HCT116 (cell line): Measurements from ENCODE around the gene POLA1. TPM values are rescaled to one million over a fixed set of nuclear protein-coding genes. Genes with fewer than 3 reads are reported as not detected.

Source experiments
- ATAC-seq: fragments of 200-7000 bp; cut with Tn5 transposase; 2 replicates; pipeline ENCODE4 v1.9.1; 2020; ENCODE audit warnings: mild to moderate bottlenecking, moderate library complexity
- BruUV-seq: library from RNA; stranded (reverse); fragments of 400-500 nt; replicated peaks from 2 replicates; lab custom pipeline; 2021; lab: Mats Ljungman, UMichigan
- CTCF ChIA-PET: fragments of 300-600 bp; sonication (Branson Sonifier 250); formaldehyde crosslinking; loops from one replicate; lab custom pipeline; 2021; ENCODE audit warnings: antibody characterized with exemption; lab: Charles Lee
- POLR2A ChIA-PET: fragments of 300-600, 350-600 bp; sonication (Branson Sonifier 250); formaldehyde crosslinking; loops from one replicate; lab custom pipeline; 2021; ENCODE audit warnings: antibody characterized with exemption; lab: Charles Lee
- RAD21 ChIA-PET, 2 experiments: fragments of 300-600 bp; sonication (Branson Sonifier 250); formaldehyde crosslinking; loops; one replicate each; lab custom pipeline; 2023; ENCODE audit warnings: low total read pairs in 2 of 2; ENCODE audit not compliant: uncharacterized antibody in 2 of 2, unreplicated experiment in 2 of 2, low non-redundant PET in 1 of 2; lab: Charles Lee
- DNase-seq: peaks from one replicate; pipeline ENCODE4 v3.0.0-alpha.2; 2010; ENCODE audit warnings: low read depth, low spot score
- H2AFZ ChIP-seq: fragments of 200-600 bp; shearing (Covaris generic), sonication (generic); 2 replicates; pipeline ENCODE4 v1.6.1; 2017; ENCODE audit warnings: low read depth, mixed run types, mixed read lengths, antibody characterized with exemption, low read length; ENCODE audit not compliant: poor library complexity, severe bottlenecking
- H3K27ac ChIP-seq: 2 replicates; pipeline ENCODE4 v1.5.1; 2012; ENCODE audit warnings: low read depth, low read length
- H3K27me3 ChIP-seq: fragments of 200-600 bp; sonication (generic); 2 replicates; pipeline ENCODE4 v1.6.1; 2016; ENCODE audit warnings: mixed run types, low read length, mixed read lengths; ENCODE audit not compliant: insufficient read depth
- H3K36me3 ChIP-seq, 2 experiments: fragments of 200-500 bp in 1 of 2; fragments of 200-600 bp in 1 of 2; sonication (Bioruptor generic) in 1 of 2; sonication (generic) in 1 of 2; 2 replicates each; pipeline versions ENCODE4 v1.5.1 to v1.6.1; 2014 to 2016; ENCODE audit warnings: low read length in 2 of 2, inconsistent platforms in 1 of 2, mixed read lengths in 1 of 2, mixed run types in 1 of 2; ENCODE audit not compliant: insufficient read depth in 2 of 2, control insufficient read depth in 1 of 2
- H3K4me1 ChIP-seq, 2 experiments: fragments of 200-600 bp in 1 of 2; sonication (generic) in 1 of 2; 2 replicates each; pipeline versions ENCODE4 v1.5.1 to v1.6.1; 2012 to 2017; ENCODE audit warnings: low read length in 2 of 2, inconsistent platforms in 1 of 2, mild to moderate bottlenecking in 1 of 2, mixed read lengths in 1 of 2, mixed run types in 1 of 2, moderate library complexity in 1 of 2; ENCODE audit not compliant: insufficient read depth in 2 of 2, control insufficient read depth in 1 of 2
- H3K4me2 ChIP-seq: fragments of 200-600 bp; sonication (generic); 2 replicates; pipeline ENCODE4 v1.6.1; 2017; ENCODE audit warnings: mixed run types, low read length, mixed read lengths
- H3K4me3 ChIP-seq, 2 experiments: fragments of 200-600 bp in 1 of 2; sonication (generic) in 1 of 2; replicated peaks in 1 of 2; 2 replicates each; pipeline ENCODE4 v1.5.1; 2011 to 2016; ENCODE audit warnings: low read length in 2 of 2, control low read depth in 1 of 2, low read depth in 1 of 2, mild to moderate bottlenecking in 1 of 2, mixed read lengths in 1 of 2, mixed run types in 1 of 2
- H3K79me2 ChIP-seq: fragments of 200-600 bp; sonication (generic); 2 replicates; pipeline ENCODE4 v1.6.1; 2017; ENCODE audit warnings: mild to moderate bottlenecking, mixed run types, low read length, moderate library complexity, mixed read lengths; ENCODE audit not compliant: insufficient read depth
- H3K9ac ChIP-seq: fragments of 200-600 bp; sonication (generic); 2 replicates; pipeline ENCODE4 v1.6.1; 2016; ENCODE audit warnings: low read length, mixed read lengths
- H3K9me2 ChIP-seq: fragments of 200-600 bp; sonication (generic), shearing (Covaris generic); 2 replicates; pipeline ENCODE4 v1.6.1; 2017; ENCODE audit warnings: mixed run types, mild to moderate bottlenecking, moderate library complexity; ENCODE audit not compliant: insufficient read depth
- H3K9me3 ChIP-seq, 2 experiments: fragments of 200-500 bp in 1 of 2; fragments of 200-600 bp in 1 of 2; sonication (Bioruptor generic) in 1 of 2; sonication (generic) in 1 of 2; 2 replicates each; pipeline ENCODE4 v1.6.1; 2014 to 2017; ENCODE audit warnings: low read length in 2 of 2, mixed read lengths in 2 of 2, inconsistent platforms in 1 of 2, low read depth in 1 of 2, mild to moderate bottlenecking in 1 of 2, mixed run types in 1 of 2, moderate library complexity in 1 of 2; ENCODE audit not compliant: control insufficient read depth in 1 of 2, insufficient read depth in 1 of 2
- H4K20me1 ChIP-seq: fragments of 200-600 bp; sonication (generic), shearing (Covaris generic); 2 replicates; pipeline ENCODE4 v1.6.1; 2017; ENCODE audit warnings: mixed run types, mild to moderate bottlenecking, moderate library complexity; ENCODE audit not compliant: insufficient read depth
- ATF3 ChIP-seq: IDR thresholded peaks from 2 replicates; pipeline ENCODE4 v1.6.1; 2012
- CBX3 ChIP-seq: IDR thresholded peaks from 2 replicates; pipeline ENCODE4 v1.6.1; 2012; ENCODE audit warnings: low read depth
- CEBPB ChIP-seq: IDR thresholded peaks from 2 replicates; pipeline ENCODE4 v1.6.1; 2012; ENCODE audit warnings: low read depth
- CTCF ChIP-seq, 3 experiments: fragments of 200-600 bp in 1 of 3; sonication (generic) in 1 of 3; IDR thresholded peaks in 2 of 3; conservative IDR thresholded peaks in 1 of 3; 2 replicates each; pipeline ENCODE4 v1.5.1; 2012 to 2017; ENCODE audit warnings: low read depth in 2 of 3, low read length in 2 of 3, antibody characterized with exemption in 1 of 3, borderline replicate concordance in 1 of 3, control low read depth in 1 of 3, mild to moderate bottlenecking in 1 of 3, mixed read lengths in 1 of 3, mixed run types in 1 of 3, moderate library complexity in 1 of 3; ENCODE audit not compliant: insufficient read depth in 1 of 3
- EZH2phosphoT487 ChIP-seq: fragments of 200-600 bp; IDR thresholded peaks from 2 replicates; pipeline ENCODE4 v1.6.1; 2018; ENCODE audit warnings: antibody characterized with exemption, borderline replicate concordance
- FOSL1 ChIP-seq: IDR thresholded peaks from 2 replicates; pipeline ENCODE4 v1.6.1; 2012; ENCODE audit warnings: low read depth
- JUND ChIP-seq: IDR thresholded peaks from 2 replicates; pipeline ENCODE4 v1.6.1; 2012
- POLR2A ChIP-seq: IDR thresholded peaks from 2 replicates; pipeline ENCODE4 v1.7.0; 2011; ENCODE audit warnings: borderline replicate concordance; ENCODE audit not compliant: insufficient read depth, insufficient read length; ENCODE audit errors: extremely low read depth
- RAD21 ChIP-seq: IDR thresholded peaks from 2 replicates; pipeline ENCODE4 v1.6.1; 2012; ENCODE audit warnings: low read depth, mild to moderate bottlenecking
- REST ChIP-seq: IDR thresholded peaks from 2 replicates; pipeline ENCODE4 v1.6.1; 2012; ENCODE audit warnings: low read depth
- SIN3A ChIP-seq: IDR thresholded peaks from 2 replicates; pipeline ENCODE4 v1.6.1; 2012; ENCODE audit warnings: low read depth
- SP1 ChIP-seq: IDR thresholded peaks from 2 replicates; pipeline ENCODE4 v1.6.1; 2012; ENCODE audit warnings: low read depth
- TCF7L2 ChIP-seq: IDR thresholded peaks from 2 replicates; pipeline ENCODE4 v1.7.0; 2011; ENCODE audit warnings: borderline replicate concordance, inconsistent platforms; ENCODE audit not compliant: insufficient read depth, insufficient read length; ENCODE audit errors: extremely low read depth
- YY1 ChIP-seq: IDR thresholded peaks from 2 replicates; pipeline ENCODE4 v1.6.1; 2011; ENCODE audit warnings: low read length, low read depth, moderate library complexity, mild to moderate bottlenecking; ENCODE audit not compliant: insufficient replicate concordance; ENCODE audit errors: extremely low read depth
- ZBTB33 ChIP-seq: IDR thresholded peaks from 2 replicates; pipeline ENCODE4 v1.6.1; 2011; ENCODE audit warnings: mild to moderate bottlenecking, low read length, moderate library complexity; ENCODE audit not compliant: insufficient replicate concordance; ENCODE audit errors: extremely low read depth
- ZNF274 ChIP-seq: fragments of 200-500 bp; sonication (Bioruptor generic); IDR thresholded peaks from 2 replicates; pipeline ENCODE4 v1.6.1; 2014; ENCODE audit warnings: mild to moderate bottlenecking, low read depth, low read length, inconsistent platforms
- intact Hi-C: fragments of 100-400 bp; cut with micrococcal nuclease; formaldehyde crosslinking; loops from 2 replicates; pipeline ENCODE4 v1.10.0; 2022
- total RNA-seq: library from RNA; stranded (reverse); gene quantifications from one replicate; pipeline ENCODE4 v1.2.1, GENCODE V29; 2021; ENCODE audit not compliant: unreplicated experiment

POLA1 gene
- total RNA-seq, 1 experiment from 2014 or later: 27.0 TPM

GRCh38 chrX:24890677-24891076 is 197.0 kb downstream of the POLA1 start:
- H4K20me1 ChIP-seq: no peaks in the 10 kb centered on the region; the same call in 1 of the 2 replicates
- BruUV-seq: no TSS peak
- RAD21 ChIA-PET: no interaction called here
- intact Hi-C loops: no loop called here
- H3K79me2 ChIP-seq: no peaks in the 10 kb centered on the region
- CTCF ChIA-PET: no interaction called here
- no peaks in the 10 kb centered on the region for H3K4me1 ChIP-seq
- H3K4me2 ChIP-seq: no peak overlapping the region
- H3K9ac ChIP-seq: no peak overlapping the region
- no peaks in the 10 kb centered on the region for H3K9me3 ChIP-seq
- ATAC-seq: no peak
- H3K36me3 ChIP-seq: no peaks in the 10 kb centered on the region
- TF ChIP-seq CTCF (IDR thresholded peaks at IDR 0.05 in 2 of 3, conservative IDR thresholded peaks at IDR 0.05 in 1 of 3; ENCODE audit: borderline replicate concordance in 1 of 3, insufficient read depth in 1 of 3, low read depth in 2 of 3, low read length in 2 of 3): no peak
- no peak for TF ChIP-seq TCF7L2
- TF ChIP-seq ZNF274: no peak
- no peak for TF ChIP-seq ATF3
- no peak for TF ChIP-seq YY1
- TF ChIP-seq CEBPB: no peak
- TF ChIP-seq JUND: no peak
- TF ChIP-seq FOSL1: no peak
- no peak for TF ChIP-seq CBX3
- no peak for TF ChIP-seq POLR2A
- no peak for TF ChIP-seq SP1
- TF ChIP-seq REST: no peak
- no peak for TF ChIP-seq EZH2phosphoT487
- no peak for TF ChIP-seq ZBTB33
- no peak for TF ChIP-seq RAD21
- no peak for TF ChIP-seq SIN3A
- POLR2A ChIA-PET: no interaction called here
- DNase-seq: no peak
- no peaks in the 10 kb centered on the region for H3K27me3 ChIP-seq
- H3K27ac ChIP-seq: no peak overlapping the region
- H3K9me2 ChIP-seq: no peaks in the 10 kb centered on the region
- no peak overlapping the region for H3K4me3 ChIP-seq
- H2AFZ ChIP-seq: no peak overlapping the region
